Epidermal melanocyte (primary cell): ENCODE results near the gene SYNGAP1.
A peak's percentile ranks its signal among the peaks of the same experiment; 100 is the strongest.

Source experiments
- DNase-seq: peaks from one replicate; pipeline ENCODE4 v3.0.0; 2011; ENCODE audit warnings: low spot score; ENCODE audit not compliant: insufficient read length

Gene SYNGAP1

DNA sequence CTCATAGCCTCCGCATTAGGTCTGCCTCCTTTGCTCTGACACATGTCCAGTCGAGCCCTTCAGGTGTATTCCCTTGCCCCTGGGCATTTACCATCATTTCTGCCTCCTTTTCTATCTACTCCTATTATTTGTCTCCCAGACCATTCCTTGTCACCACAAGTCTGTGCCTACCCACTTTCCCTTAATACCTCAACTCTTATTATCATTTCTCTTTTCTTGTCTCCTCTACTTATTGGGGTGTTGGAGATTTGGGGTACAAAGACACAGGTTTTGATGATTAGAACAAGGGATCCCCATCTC lies 1.4 kb downstream of the SYNGAP1 start:
- DNase-seq: no peak

DNA sequence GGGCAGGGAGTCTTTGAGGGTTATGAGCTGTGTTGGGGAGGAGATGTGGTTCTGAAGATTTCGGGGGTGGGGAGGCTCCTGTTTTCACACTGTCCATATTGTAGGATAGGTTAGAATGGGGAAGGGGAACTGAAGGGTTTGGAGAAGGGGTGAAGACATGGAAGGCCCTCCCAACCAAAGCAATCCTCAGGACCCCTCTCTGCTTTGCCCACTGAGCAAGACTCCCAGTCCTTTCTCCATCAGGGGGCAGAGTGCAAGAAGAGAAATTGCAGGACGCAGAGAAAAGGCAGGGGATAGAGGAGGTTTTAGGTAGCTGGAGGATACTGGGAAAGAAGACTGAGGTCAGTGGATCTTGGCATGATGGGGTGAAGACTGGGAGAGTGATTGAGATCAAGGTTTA lies 3.9 kb downstream of the SYNGAP1 start:
- no peak for DNase-seq

DNA sequence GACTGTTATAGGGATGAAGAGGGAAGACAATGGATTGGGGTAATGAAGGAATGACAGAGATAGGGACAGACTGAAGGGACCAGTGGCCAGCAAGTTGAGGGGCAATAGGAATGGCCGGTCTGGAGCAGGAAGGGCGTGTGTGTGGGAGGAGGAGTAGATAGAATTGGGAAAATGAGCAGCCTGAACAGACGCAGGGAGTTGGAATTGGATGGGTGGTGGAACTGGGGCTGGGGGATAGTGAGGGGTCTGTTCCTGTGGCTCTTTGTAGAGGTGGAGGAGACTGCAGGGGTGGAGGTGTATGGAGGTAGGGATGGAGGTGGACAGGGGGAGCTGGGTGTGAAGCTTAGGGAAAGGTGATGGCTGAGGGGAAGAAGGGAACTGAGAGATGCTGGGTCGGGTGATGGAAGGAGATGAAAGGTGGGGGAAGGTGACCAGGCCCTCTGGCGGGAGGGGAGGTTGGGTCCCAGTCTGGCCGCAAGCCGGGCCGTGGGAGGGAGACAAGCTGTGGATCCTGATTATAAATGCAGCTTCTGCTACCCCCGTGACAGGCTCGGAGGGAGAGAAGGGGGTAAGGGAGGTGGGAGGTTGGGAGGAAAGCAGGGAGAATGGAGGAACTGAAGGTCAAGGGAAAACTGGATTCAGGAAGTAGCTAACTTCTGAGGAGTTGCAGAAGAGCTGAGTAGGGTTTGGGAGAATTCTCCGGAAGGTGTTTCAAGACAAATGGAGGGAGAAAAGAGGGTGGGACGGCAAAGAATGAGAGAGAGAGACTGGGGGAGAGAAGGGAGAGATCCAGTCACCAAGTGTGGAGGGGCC lies 5.2 kb downstream of the SYNGAP1 start:
- DNase-seq: no peak

DNA sequence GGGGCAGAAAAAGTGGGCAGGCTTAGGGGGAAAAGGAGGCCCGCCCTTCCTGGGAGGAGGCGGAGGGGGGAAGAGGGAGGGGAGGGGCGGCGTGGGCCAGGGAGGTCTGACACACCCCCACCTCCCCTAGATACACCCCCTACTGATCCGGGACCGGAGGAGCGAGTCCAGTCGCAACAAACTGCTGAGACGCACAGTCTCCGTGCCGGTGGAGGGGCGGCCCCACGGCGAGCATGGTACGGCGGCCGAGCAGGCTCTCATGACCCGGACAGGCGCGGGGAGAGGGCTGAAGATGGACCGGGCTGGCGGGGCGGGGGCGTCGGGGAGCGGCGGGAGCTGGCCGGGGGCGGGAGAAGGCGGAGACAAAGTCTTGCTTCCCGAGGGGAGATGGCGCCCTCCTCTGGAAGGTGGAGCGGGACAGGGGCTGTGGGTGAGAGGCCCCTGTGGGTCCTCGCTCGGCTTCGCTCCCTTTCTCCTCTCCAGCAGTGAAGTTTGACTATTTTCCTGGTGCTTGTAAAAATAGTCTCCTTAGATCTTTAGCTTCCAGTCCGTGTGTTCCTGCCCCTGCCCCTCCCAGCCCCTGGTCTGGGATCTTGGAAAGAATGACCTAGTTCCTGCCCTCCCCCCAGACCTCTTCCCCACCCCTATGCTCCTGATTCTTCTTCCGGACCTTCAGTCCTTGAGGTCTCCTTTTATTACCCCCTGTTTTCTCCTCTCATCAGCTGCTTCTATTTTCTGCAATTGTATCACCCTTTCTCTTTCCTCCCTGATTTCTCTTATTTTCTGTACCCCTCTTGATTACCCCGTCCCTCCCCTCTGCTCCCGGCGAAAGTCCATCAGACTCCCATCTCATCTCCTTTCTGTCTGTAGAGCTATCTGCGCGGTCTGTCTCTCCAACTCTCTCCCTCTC lies 6.1 kb downstream of the SYNGAP1 start:
- DNase-seq: peak; percentile 96

DNA sequence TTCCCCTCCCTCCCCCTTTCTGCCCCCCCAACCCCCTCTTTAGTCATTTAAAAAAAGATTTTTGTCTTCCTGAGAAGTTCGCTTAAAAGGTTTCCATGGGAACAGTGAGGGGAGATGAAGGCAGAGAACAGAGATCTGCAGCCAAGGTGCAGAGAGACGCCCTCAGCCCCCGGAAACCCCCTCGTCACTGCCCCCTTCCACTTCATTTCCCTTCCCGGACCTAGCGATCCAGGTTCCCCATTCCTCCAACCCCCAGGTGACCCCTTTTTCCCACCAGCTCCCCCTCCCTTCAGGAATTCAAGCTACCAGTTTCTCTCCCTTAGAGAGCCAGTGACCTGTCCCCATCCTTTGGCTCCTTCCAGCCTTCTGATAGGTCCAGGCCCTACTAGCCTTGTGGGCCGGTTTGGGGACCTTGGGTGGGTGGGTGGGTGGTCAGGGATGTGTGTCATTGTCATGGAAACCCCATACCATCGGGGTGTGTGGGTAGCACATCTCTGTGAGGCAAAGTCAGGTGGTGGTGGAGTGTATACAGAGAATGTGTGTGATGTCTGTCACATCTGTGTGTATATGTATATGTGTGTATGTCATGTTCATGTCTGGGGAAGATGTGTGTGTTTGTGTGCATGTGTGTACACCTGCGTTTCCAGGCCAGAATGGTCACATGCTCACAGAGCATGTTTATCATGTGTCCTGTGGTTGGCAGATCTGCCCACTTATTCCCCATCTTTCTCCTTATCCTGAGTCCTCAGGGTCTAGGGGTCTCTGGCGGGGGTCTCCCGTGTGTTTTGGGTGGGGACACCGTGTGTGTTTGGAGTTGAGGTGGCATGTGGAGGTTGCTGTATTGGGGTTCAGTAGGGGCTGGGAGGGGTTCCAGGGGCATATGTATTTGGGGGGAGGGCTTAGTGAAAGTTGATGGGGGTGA lies 7.0 kb downstream of the SYNGAP1 start:
- no peak for DNase-seq

DNA sequence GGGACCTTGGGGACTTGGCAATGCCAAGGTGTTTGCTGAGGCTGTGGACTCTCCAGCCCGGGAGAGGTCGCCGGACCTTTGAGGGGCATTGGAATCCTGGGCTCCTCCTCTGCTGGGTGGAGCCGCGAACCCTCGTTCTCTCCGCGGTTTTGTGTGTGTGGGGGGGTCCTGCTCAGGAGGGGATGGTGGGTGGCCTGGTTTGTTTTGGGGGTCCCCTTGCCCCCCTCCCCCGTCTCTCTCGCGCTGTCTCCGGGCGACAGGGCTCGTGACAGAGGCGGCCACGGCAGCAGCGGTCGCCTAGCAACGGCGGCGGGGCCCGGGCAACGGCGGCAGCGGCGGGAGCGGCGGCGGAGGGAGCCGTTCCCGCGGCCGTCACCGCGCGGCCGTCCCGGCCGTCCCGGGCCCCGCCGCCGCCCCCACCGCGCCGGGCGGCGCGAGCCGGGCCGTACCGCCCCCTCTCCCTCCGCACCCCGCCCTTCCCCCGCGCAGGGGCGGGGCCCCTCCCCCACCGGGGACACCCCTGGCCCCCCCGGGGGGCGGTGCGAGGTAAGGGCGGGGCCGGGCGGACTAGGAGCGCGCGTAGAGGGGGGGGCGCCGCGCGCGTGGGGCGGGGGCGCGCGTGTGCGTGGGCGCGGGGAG lies 7.8 kb downstream of the SYNGAP1 start:
- no peak for DNase-seq

DNA sequence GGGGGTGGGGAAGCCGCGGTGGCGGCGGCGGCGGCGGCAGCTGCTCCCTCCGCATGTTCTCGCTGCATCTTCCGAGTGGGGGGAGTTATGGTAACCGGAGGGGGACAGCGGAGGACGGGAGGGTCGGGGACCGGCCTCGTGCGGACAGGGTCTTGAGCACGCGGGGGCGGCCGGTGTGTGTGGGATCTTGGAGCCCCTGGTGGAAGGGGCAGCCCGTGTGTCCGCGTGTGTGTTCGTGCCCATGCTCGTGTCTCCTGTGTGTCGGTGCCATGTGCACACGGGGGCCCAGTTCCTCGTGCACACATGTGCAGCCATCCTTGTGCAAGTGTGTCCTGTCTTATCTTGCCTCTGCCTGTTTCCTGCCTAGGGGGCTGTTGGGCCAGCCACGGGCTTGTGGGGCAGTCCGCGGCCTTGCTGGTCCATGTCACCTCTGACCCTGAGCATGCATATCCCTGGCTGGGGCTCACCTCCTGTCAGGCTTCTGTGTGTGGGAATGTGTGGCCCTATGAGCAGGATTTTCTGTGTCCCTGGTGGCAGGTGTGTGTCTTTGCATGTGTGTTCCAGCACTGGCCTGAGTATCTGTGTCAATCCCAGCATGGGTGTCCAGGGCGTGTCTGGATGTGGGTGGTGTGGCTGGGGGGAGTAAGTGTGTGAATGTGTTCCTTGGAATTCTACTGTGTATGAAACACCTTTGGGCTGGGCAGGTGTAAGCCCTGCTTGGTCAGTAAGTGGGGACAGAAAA lies 8.5 kb downstream of the SYNGAP1 start:
- no peak for DNase-seq

DNA sequence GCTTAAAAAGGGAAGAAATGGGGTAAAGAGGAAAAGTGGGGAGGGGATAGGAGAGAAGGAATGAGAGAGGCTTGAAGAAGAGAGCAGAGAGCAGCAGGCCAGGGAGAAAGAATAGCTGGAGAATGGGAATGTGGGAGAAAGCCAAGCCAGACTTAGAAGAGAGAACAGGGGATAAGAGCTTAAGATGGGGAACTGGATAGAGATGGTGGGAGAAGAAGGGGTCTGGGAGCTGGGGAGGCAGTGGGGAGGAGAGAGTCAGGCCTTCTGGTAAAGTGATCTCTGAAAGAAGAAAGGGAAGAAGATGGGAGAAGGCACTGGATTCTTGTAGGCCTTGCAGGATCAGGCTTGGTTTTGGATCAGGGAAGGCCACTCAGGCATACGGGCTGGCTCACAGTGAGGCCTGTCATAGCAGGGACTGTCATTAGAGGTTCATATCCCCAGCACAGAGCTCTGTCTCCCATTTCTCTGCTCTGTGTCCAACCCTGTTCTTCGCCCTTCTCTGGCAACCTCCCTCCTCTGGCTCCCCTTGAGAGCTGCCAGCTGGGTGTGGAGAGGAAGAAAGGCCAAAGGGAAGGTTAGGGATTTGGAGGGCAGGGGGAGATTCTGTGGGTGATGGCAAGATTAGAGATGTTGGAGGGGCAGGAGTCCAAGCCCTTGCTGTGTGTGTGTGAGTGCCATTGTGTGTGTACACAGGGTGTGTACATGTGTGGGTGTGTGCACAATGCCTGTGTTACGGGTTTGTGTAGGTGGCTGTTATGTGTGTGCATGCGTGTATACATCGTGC lies 9.3 kb downstream of the SYNGAP1 start:
- no peak for DNase-seq

DNA sequence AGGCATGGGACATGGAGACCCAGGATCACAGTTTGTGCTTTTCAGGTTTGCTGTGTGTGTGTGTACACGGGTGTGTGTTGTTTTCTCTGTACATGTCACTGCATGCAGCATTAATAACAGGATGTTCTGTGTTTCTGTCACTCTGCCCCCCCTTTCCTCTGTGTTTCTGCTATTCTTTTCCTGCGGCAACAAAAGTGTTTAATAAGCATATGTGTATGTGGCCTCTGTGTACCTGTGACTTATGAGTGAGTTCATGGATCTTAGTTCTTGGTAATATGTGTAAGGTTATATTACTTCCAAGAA lies 9.8 kb downstream of the SYNGAP1 start:
- no peak for DNase-seq

DNA sequence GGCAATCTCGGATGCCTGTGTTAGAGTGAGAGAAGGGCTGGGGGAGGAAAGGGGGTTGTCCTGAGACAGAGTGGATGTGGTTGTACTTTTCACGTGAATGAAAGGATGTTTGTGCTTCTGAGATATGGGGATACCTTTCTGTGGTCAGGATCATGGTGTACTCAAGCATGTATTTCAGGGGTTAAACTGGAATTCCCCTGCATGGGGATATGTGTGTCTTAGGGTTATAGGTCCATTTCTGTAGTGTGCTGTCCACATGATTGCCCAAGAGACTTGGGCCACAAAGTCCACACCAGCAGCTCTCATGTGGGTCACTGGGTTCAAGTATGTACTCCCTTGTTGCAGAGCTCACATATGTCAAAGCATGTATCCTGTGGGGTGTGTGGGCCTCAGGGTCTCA lies 10.5 kb downstream of the SYNGAP1 start:
- DNase-seq: no peak

DNA sequence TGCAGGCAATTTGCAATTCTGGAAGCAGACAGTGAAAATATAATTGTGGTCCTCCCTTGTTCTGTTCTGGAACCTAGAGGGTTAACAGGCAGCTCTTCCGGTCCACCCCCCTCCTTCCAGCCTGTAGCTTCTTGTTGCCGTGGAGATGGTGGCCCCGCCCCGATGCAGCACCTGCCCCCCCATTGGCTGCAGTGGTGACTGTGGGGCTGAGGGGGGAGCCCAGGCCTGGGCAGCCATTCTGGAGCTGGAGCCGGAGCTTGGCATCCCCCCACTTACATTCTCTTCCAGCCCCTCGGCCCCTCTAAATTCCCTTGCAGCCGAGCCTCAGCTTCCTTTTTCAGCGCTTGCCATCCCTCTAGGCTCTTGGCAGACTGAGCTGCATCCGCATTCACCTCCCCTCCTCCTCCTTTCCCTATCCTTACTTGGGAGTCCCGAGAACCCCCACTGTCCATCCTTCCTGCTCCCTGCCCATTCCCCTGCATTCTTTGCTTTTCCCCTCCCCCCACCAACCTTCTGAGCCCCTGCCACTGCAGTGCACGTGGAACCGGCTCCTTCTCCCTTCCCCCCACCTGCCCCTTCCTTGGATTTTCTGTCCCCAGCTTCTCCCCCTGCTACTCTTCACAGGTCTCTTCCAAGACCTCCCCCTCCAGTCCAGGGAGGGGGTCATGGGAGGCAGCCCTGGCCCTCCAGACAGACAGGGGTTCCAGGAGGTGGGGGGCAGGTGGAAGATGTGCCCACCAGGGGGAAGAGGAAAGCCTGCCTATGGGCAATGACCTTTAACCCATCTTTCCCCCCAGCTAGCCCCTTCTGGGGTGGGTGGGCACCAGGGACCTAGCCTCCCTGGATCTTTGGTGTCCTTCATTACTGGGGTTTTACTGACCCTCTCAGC lies 11.4 kb downstream of the SYNGAP1 start:
- peak; percentile 90 for DNase-seq

DNA sequence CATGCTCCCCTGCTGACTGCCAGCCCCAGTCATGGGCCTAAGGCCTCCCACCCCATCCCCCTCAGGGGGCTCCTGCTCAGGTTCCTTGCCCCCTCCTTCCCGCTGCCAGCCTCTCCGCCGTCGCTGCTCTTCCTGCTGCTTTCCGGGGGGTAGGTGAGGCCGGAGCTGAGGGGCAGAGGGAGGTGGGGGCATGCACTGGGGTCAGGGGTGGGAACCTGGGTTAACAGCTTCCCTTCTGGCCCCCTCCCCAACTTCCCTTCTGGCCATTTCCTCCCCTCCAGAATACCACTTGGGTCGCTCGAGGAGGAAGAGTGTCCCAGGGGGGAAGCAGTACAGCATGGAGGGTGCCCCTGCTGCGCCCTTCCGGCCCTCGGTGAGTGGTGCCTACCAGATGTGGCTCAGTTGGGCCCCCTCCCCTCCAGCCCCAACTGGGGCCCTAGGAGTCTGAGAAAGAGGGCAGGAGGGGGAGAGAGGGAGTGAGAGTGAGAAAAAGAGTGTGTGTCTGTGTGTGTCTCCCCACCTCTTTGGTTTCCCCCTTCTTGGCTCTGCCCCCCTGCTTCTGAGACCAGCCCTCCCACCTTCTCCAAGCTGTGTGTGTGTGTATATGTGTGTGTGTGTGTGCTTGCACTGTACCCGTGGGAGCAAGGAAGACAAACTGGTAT lies 12.1 kb downstream of the SYNGAP1 start:
- DNase-seq: no peak

DNA sequence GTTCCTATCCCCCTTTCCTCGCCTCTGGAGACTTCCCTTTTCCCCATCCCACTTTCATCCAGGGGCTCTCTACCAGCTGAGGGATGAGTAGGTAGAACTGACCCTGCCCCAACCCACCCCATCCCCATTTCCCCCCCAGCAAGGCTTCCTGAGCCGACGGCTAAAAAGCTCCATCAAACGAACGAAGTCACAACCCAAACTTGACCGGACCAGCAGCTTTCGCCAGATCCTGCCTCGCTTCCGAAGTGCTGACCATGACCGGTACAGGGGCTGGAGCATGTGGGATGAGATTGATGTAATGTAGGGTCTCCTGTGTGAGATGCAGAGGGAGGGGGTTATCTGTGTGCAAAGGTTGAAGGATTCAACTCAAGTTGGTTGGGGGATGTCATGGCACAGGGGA lies 12.7 kb downstream of the SYNGAP1 start:
- no peak for DNase-seq

DNA sequence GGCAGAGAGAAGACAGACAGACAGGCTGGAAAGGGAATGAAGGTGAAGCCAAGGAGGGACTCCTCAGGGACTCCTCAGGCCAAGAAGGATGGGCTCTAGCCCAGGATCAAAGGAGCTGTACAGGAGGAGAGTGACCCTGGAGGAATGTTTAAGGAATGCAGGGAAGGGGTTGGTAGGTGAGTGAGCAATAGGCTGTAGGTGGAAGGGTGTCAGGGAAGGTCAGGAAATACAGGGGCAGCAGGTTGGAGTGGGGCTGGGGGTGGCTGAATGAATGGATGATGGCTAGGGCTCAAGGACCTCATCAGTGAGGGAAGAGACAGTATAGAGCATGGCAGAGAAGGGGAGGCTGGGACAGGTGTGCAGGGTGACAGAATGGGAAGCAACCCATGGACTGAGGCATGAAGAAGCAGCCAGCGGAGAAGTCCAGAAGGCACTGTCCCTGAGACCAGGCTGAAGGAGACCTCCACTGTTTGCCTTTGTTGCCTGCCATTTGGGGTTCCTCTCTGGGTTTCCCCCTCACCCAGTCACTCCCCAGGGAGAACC lies 13.2 kb downstream of the SYNGAP1 start:
- DNase-seq: no peak

DNA sequence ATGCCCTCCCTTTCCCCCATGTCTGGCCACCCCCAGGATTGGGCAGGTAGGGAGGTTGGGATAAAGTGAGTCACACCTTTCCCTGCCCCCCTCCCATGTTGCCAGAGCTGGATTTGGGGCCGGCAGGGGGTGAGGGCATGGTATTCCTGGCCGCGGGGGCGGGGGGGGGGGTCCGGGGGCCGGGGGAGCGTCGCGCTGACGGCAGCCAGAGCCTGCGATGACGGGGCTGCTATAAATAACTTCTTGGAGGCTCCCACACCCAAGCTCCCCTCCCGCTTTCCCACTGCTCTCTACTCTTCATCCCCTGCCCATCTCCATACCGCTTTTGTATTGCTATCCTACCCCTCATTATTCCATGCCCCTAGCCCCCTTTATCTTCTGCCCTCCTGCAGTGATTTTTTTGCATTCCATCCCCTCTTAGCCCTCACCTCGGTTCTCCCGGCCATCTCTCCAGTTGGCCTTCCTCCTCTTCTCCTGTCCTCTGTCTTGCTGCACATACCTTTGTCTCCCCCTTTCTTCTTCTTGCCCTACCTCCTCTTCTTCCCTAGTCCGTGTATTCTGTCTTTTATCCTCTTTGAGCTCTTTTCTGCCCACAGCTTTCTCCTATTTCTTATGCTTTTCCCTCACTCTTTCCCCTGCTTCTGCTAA lies 13.8 kb downstream of the SYNGAP1 start:
- DNase-seq: no peak

DNA sequence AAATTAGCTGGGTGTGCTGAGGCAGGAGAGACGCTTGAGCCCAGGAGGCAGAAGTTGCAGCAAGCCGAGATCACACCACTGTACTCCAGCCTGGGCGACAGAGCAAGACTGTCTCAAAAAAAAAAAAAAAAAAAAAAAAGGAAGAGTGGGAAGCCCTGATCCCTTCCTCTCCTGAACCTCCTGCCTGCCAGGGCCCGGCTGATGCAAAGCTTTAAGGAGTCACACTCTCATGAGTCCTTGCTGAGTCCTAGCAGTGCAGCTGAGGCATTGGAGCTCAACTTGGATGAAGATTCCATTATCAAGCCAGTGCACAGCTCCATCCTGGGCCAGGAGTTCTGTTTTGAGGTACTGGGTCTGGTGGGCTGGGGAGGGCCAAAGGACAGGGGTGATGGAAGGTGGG lies 15.1 kb downstream of the SYNGAP1 start:
- no peak for DNase-seq

DNA sequence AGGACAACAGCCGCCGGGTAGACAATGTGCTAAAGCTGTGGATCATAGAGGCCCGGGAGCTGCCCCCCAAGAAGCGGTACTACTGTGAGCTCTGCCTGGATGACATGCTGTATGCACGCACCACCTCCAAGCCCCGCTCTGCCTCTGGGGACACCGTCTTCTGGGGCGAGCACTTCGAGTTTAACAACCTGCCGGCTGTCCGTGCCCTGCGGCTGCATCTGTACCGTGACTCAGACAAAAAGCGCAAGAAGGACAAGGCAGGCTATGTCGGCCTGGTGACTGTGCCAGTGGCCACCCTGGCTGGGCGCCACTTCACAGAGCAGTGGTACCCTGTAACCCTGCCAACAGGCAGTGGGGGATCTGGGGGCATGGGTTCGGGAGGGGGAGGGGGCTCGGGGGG lies 17.8 kb downstream of the SYNGAP1 start:
- no peak for DNase-seq
